HTERT RPE-1 (cell line): ENCODE results near the gene LLGL2.

ENCODE experiments used
- in situ Hi-C: fragments of 300-500 bp; cut with MboI; formaldehyde crosslinking; loops from 4 replicates; pipeline ENCODE4 v1.14.3; 2020; ENCODE audit warnings: low sequenced_read_pairs

The LLGL2 gene

DNA sequence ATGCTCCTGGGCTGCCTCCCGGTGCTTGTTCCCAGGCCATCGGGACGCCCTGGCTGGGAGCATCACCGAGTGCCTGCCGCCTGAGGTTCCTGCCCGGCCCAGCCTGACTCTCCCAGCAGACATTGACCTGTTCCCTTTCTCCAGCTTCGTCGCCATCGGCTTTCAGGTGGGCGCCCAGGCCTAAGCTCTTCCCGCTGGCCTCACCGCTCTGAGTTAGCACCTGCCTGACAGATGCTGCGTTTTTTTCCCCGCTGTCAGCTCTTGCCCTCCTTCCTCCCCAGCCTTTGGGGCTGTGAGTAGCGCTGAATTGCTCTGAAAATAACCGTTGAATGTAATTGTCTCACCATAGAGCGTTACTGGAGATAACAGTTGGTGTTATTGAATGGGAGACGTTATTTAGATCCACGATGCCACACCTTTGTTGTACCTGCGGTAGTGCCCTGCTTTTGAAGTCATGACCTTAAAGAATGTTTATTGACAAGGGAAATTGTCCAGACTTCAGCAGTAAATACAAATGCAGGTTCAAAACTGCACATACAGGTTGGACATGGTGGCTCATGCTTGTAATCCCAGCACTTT lies 86.4 kb downstream of the LLGL2 start:
- in situ Hi-C loops: no loop called here

DNA sequence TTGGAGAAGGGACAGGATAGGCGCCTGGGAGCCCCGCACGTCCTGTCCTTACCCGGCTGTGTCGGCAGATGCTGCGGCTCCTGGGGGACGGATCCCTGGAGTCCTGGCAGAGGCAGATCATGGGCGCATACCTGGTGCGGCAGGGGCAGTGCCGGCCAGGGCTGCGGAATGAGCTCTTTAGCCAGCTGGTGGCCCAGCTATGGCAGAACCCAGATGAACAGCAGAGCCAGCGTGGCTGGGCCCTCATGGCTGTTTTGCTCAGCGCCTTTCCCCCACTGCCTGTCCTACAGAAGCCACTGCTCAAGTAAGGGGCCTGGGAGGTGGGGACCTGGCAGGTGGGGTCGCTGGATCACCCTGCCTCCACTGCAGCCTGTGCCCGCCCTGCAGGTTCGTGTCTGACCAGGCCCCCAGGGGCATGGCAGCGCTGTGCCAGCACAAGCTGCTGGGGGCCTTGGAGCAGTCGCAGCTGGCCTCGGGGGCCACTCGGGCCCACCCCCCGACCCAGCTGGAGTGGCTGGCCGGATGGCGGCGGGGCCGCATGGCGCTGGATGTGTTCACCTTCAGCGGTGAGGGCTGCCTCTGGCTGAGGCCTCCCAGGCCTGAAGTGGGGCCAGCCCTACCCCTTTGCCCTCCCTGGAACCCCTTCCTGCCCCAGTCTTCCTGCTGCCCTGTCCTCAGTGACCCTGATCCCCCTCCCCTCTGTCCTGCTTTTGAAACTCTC lies 87.6 kb downstream of the LLGL2 start:
- in situ Hi-C loops: no loop called here

DNA sequence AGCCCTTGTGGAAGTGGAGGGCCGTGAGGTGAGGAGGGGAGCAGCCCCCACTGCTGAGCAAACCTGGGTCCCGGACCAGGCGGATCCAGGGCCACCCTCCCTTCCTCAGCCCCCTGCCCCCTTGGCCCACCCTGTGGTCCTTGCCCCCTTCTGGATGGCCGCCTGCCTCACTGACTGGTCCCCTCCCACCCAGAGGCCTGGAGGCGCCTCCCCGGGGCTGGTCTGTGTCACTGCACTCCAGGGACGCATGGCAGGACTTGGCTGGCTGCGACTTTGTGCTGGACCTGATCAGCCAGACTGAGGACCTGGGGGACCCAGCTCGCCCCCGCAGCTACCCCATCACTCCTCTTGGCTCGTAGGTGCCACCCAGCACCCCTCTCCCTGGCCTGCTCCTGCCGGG lies 88.5 kb downstream of the LLGL2 start:
- in situ Hi-C loops: no loop called here

DNA sequence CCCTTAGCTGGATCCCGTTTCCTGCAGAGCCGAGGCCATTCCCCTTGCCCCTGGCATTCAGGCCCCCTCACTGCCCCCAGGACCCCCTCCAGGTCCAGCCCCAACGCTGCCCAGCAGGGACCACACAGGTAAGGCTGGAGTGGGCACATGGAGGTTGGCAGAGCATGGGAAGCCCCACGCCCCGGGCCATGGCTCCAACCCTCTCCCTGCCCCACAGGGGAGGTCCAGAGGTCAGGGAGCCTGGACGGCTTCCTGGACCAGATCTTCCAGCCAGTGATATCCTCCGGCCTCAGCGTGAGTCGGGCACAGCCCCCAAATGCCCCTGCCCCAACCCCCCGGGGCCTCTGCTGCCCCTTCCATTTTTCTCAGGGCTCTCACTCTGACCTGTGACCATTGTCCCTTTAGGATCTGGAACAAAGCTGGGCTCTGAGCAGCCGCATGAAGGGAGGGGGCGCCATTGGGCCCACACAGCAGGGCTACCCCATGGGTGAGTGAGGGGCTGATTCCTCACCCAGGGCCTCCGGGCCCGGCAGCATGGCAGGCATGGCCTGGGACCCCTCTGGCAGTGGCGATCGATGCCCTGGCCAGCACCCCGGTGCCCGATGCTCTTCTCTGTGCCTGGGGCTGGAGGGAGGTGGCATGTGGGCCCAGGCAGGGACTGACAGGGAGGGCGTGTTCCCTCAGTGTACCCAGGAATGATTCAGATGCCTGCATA lies 89.2 kb downstream of the LLGL2 start:
- in situ Hi-C loops: no loop called here

DNA sequence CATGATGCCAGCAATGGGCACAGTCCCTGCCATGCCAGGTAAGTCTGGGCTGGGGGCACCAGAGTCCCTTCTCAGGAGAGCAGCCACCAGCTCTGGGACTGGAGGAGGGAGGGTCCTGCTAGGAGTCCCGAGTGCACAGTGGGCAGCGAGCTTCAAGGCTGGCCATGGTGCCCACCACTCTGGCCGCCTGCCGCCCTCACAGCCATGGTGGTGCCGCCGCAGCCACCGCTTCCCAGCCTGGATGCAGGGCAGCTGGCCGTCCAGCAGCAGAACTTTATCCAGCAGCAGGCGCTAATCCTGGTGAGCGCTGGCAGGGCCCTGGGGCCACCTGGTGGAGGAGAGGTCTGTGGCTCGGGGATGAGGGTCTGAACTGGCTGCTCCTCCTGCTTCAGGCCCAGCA lies 89.8 kb downstream of the LLGL2 start:
- in situ Hi-C loops: no loop called here

DNA sequence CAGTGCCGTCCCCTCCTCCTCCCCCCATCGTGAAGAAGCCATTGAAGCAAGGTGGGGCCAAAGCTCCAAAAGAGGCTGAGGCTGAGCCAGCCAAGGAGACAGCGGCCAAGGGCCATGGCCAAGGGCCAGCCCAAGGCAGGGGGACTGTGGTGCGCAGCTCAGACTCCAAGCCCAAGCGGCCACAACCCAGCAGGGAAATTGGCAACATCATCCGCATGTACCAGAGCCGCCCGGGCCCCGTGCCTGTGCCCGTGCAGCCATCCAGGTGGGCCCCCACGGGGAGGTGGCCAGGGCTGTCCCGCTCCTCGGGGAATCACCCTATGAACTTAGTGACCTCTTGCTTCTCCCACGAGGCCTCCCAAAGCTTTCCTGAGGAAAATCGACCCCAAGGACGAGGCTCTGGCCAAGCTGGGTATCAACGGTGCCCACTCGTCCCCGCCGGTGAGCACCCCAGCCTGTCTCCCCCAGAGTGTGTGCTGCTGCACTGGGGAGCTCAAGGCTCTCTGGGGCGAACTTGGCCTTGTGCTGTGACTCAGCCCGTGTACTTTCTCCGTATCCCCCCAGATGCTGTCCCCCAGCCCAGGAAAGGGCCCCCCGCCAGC lies 91.1 kb downstream of the LLGL2 start:
- in situ Hi-C loops: no loop called here

DNA sequence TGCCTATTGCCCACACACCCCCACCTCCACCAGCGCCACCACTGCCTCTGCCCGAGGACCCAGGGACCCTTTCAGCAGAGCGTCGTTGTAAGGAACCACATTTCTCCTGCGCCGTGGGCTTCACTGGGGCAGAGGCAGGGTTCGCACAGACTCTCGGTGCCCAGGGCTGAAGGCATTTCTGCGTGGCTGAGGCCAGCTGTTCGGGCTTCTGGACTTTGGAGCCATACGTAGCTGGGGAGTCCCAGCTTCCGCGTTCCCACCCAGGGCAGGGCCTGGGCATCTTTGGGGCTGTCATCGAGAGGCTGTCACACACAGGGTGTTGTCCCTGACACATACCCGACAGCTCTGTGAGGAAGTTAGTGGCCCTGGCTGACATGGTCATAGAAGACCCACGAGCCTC lies 91.7 kb downstream of the LLGL2 start:
- in situ Hi-C loops: no loop called here

DNA sequence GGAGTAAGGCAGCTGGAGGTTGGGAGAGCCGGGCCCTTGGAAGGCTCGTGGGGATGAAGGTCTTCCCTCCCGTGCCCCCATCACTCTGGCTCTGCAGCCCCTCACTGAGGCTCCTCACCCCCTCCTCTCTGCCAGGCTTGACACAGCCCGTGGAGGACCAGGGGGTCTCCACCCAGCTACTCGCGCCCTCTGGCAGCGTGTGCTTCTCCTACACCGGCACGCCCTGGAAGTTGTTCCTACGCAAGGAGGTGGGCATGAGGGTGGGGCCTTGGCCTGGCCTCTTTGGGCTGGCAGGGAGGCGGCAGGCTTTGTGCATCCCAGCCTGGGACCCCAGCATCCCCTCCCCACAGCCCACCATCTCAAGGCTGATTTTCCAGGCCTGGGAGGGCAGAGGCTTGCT lies 92.2 kb downstream of the LLGL2 start:
- in situ Hi-C loops: no loop called here

DNA sequence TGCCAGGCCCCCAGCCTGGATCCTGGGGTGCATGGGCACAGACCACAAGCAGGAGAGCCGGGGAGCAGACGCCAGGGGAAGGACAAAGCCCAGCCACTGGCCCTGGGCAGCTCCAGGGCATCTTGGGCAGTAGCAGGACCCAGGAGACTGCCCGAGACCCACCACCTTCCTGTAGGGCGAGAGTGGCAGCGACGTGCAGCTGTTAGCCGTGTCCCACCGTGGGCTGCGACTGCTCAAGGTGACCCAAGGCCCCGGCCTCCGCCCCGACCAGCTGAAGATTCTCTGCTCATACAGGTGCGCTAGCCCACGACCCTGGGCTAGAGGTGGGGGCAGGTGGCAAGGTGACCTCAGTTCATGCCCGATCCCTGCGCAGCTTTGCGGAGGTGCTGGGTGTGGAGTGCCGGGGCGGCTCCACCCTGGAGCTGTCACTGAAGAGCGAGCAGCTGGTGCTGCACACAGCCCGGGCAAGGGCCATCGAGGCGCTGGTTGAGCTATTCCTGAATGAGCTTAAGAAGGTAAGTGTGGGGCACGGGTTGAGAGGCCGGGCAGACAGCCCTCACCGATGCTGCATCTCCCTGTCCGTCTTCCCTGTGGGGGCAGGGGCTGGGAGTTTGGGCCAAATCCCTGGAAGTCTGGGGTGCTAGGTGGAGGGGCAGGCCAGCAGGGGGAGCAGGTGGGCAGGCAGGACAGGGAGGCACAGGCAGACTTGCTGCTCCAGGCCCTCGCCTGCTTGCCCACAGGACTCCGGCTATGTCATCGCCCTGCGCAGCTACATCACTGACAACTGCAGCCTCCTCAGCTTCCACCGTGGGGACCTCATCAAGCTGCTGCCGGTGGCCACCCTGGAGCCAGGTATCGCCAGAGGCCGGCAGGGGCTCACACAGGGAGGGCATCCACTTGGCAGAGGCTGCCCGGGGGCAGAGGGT lies 94.3 kb downstream of the LLGL2 start:
- in situ Hi-C loops: no loop called here

DNA sequence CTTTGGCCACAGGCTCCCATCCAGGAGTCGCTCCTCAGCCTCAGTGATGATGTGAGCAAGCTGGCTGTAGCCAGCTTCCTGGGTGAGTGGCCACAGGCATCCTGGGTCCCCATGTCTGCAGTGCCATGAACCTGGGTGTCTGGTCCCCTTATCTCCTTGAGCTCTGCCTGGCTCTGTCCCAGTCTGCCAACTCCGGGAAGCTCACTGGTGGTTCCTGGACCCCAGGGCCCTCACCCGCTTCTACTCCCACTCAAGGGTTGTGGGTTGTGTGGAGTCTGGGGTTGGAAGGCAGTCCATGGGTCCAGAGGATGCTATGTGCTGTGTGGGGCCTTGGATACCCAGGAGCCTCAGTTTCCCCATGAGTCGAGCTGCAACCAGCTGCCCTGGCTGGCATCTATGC lies 96.0 kb downstream of the LLGL2 start:
- in situ Hi-C loops: no loop called here

DNA sequence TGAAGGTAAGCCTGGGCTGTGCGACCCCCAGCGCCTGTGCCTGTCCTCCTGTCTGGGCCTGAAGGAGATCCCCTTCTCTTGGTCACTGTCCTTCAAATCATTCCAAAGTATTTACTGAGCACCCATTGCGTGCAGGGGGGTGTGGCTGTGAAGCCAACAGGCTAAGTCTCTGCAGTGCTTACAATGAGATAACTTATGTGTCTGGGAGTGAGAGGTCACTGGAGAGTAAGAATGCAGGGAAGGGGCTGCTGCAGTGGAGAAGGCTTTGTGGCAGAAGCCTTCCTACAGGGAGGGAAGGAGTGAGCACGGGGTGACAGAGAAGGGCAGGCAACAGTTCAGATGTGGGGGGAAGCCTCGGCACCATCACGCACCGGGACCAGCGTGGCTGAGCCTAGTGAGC lies 96.6 kb downstream of the LLGL2 start:
- in situ Hi-C loops: no loop called here

DNA sequence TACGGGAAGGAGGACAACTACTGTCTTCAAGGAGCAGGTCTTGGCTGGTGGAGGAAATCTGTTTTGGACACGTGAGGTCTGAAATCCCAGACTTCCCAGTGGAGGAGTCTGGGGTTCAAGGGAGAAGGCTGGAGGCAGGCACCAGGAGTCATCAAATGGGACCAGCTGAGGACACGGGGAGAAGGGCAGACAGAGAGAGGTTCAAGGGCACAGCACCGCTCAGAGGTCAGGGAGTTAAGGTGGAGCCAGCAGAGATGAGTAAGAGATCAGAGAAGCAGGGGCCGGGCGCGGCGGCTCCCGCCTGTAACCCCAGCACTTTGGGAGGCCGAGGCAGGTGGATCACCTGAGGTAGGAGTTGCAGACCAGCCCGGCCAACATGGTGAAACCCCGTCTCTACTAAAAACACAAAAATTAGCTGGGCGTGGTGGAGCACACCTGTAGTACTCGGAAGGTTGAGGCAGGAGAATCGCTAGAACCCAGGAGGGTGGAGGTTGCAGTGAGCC lies 97.3 kb downstream of the LLGL2 start:
- in situ Hi-C loops: no loop called here

DNA sequence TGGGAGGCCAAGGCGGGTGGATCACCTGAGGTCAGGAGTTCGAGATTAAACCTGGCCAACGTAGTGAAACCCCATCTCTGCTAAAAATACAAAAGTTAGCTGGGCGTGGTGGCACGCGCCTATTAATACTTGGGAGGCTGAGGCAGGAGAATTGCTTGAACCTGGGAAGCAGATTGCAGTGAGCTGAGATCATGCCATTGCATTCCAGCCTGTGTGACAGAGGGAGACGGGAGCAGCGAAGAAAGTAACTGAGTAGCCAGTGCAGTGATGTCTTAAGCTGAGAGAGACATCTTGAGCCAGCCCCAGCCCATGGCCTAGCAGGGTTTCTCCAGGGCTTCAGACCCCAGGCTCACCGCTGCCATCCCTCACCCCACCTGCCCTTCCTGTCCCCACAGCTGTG lies 97.9 kb downstream of the LLGL2 start:
- in situ Hi-C loops: no loop called here

DNA sequence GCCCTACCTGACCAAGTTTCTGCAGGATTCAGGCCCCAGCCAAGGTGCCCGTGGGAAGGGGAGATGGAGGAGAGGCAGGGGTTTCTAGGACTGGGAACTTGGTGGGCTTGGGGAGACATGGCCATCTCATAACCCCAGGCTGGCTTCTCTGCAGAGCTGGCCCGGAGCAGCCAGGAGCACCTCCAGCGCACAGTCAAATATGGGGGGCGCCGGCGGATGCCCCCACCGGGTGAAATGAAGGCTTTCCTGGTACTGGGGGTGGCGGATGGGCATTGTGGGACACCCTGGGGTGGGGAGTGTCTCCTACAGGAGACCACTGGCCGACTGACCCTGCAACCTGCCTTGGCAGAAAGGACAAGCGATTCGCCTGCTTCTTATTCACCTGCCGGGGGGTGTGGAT lies 98.5 kb downstream of the LLGL2 start:
- in situ Hi-C loops: no loop called here
